Stimulated activated CD8-positive, alpha-beta memory T cell treated with anti-CD3 and anti-CD28 coated beads, Interleukin-2, amount 100 ng/mL, for 1 hour (primary cell): ENCODE measurements around the gene MRPS34.
"Not testable (repeated sequence)": the region's sequence is repeated elsewhere in the genome, so short reads cannot be mapped to it uniquely, and the experiment has no call there.

Experiments
- DNase-seq, 2 donors: peaks; one replicate each; pipeline ENCODE4 v3.0.0-alpha.2; 2020; ENCODE audit warnings: low read depth in 2 of 2

The MRPS34 gene

GRCh38 chr16:1757714-1758461 is 15.0 kb downstream of the MRPS34 start:
- DNase-seq = no peak

- DNase-seq = no peak
These were observed 18.7 kb downstream of the MRPS34 start for GRCh38 chr16:1754204-1754603.

- DNase-seq = no peak
These were observed 20.1 kb downstream of the MRPS34 start for GRCh38 chr16:1752853-1753252.

GRCh38 chr16:1751946-1752345 is 21.0 kb downstream of the MRPS34 start:
- no peak for DNase-seq

- no peak for DNase-seq
These were observed 23.5 kb downstream of the MRPS34 start for GRCh38 chr16:1749152-1750117.

- DNase-seq = no peak
These were observed 25.0 kb downstream of the MRPS34 start for GRCh38 chr16:1747934-1748333.

GRCh38 chr16:1746693-1747195 is 26.2 kb downstream of the MRPS34 start:
- no peak for DNase-seq

- no peak for DNase-seq
These were observed 26.8 kb downstream of the MRPS34 start for GRCh38 chr16:1745900-1746692.

GRCh38 chr16:1745181-1745899 is 27.6 kb downstream of the MRPS34 start:
- no peak for DNase-seq

GRCh38 chr16:1744338-1744840 is 28.5 kb downstream of the MRPS34 start:
- no peak for DNase-seq

GRCh38 chr16:1743376-1744337 is 29.3 kb downstream of the MRPS34 start:
- no peak for DNase-seq

GRCh38 chr16:1741553-1742165 is 31.3 kb downstream of the MRPS34 start:
- DNase-seq = no peak

- no peak for DNase-seq
These were observed 32.0 kb downstream of the MRPS34 start for GRCh38 chr16:1740781-1741490.

- no peak for DNase-seq
These were observed 32.7 kb downstream of the MRPS34 start for GRCh38 chr16:1740234-1740633.

GRCh38 chr16:1734816-1735215 is 38.1 kb downstream of the MRPS34 start:
- DNase-seq = no peak

GRCh38 chr16:1734123-1734522 is 38.8 kb downstream of the MRPS34 start:
- DNase-seq = no peak

- DNase-seq = not testable (repeated sequence)
These were observed 40.4 kb downstream of the MRPS34 start for GRCh38 chr16:1732551-1732987.

- DNase-seq = no peak
These were observed 40.9 kb downstream of the MRPS34 start for GRCh38 chr16:1732071-1732470.

GRCh38 chr16:1731603-1732002 is 41.3 kb downstream of the MRPS34 start:
- DNase-seq = no peak
